SH-SY5Y (cell line): ENCODE results near the gene LYZL1.

Source experiments
- GATA2 ChIP-seq: IDR thresholded peaks from 2 replicates; pipeline ENCODE4 v1.6.1; 2011; ENCODE audit warnings: mild to moderate bottlenecking, low read depth, low read length
- GATA3 ChIP-seq: IDR thresholded peaks from 2 replicates; pipeline ENCODE4 v1.6.1; 2011; ENCODE audit warnings: low read depth, mild to moderate bottlenecking, low read length, moderate library complexity

- TF ChIP-seq GATA3 (no peak), GATA2 (no peak)
Measured at GRCh38 chr10:29332061-29332760, 43.3 kb downstream of the LYZL1 start.
